Measurements from ENCODE around the gene EZR. TPM values are rescaled to one million over a fixed set of nuclear protein-coding genes. Genes with fewer than 3 reads are reported as not detected.
A peak's percentile ranks its signal among the peaks of the same experiment; 100 is the strongest.

EZR gene
- total and polyA plus RNA-seq, 2 of the 13 experiments (the other 11 are each of a cell fraction or from before 2014, with no cell fraction given), result 34.7 to 60.3 TPM

- TF ChIP-seq MTF2 (CRISPR knock-in tag; IDR thresholded peaks at IDR 0.05; ENCODE audit: borderline replicate concordance) (0 out of 2 replicates have a peak, but pooled peaks have one; percentile 41), ERF (CRISPR knock-in tag; IDR thresholded peaks at IDR 0.05) (peak; percentile 54), SMC3 (IDR thresholded peaks at IDR 0.05; ENCODE audit: low read length) (no peak), TBX2 (CRISPR knock-in tag; IDR thresholded peaks at IDR 0.05; ENCODE audit: borderline replicate concordance) (peak; percentile 78; the same call in 1 of the 2 replicates), HNRNPK (IDR thresholded peaks at IDR 0.05; ENCODE audit: low read depth, low read length, poor library complexity, severe bottlenecking) (peak; percentile 87), GFI1 (CRISPR knock-in tag; IDR thresholded peaks at IDR 0.05; ENCODE audit: borderline replicate concordance) (peak; percentile 80), MLXIP (CRISPR knock-in tag; IDR thresholded peaks at IDR 0.05; ENCODE audit: borderline replicate concordance) (peak; percentile 82; the same call in 1 of the 2 replicates), TARDBP (CRISPR knock-in tag; IDR thresholded peaks at IDR 0.05) (peak; percentile 83), MTF1 (CRISPR knock-in tag; IDR thresholded peaks at IDR 0.05) (peak; percentile 89; the same call in 1 of the 2 replicates), ZFP36 (IDR thresholded peaks at IDR 0.05; ENCODE audit: borderline replicate concordance, low read depth, low read length, partially characterized antibody) (no peak), ATF1 (CRISPR knock-in tag; IDR thresholded peaks at IDR 0.05) (no peak), GATAD2A (CRISPR knock-in tag; IDR thresholded peaks at IDR 0.05) (no peak), ZNF160 (CRISPR knock-in tag; IDR thresholded peaks at IDR 0.05) (0 out of 2 replicates have a peak, but pooled peaks have one; percentile 35), ZNF674 (CRISPR knock-in tag; IDR thresholded peaks at IDR 0.05; ENCODE audit: low read depth) (no peak), ATF7 (IDR thresholded peaks at IDR 0.05) (no peak), ATF7 (CRISPR knock-in tag; IDR thresholded peaks at IDR 0.05) (0 out of 2 replicates have a peak, but pooled peaks have one; percentile 32), ELK4 (CRISPR knock-in tag; IDR thresholded peaks at IDR 0.05; ENCODE audit: borderline replicate concordance) (0 out of 2 replicates have a peak, but pooled peaks have one; percentile 7), CSRNP1 (CRISPR knock-in tag; IDR thresholded peaks at IDR 0.05) (peak; percentile 95), ETV5 (CRISPR knock-in tag; IDR thresholded peaks at IDR 0.05; ENCODE audit: borderline replicate concordance) (peak; percentile 34; the same call in 1 of the 2 replicates), ZNF792 (CRISPR knock-in tag; IDR thresholded peaks at IDR 0.05) (peak; percentile 65; the same call in 1 of the 2 replicates)
- TF ChIP-seq, protein P1, sequence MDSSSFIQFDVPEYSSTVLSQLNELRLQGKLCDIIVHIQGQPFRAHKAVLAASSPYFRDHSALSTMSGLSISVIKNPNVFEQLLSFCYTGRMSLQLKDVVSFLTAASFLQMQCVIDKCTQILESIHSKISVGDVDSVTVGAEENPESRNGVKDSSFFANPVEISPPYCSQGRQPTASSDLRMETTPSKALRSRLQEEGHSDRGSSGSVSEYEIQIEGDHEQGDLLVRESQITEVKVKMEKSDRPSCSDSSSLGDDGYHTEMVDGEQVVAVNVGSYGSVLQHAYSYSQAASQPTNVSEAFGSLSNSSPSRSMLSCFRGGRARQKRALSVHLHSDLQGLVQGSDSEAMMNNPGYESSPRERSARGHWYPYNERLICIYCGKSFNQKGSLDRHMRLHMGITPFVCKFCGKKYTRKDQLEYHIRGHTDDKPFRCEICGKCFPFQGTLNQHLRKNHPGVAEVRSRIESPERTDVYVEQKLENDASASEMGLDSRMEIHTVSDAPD (CRISPR knock-in tag; IDR thresholded peaks at IDR 0.05), result no peak; the same call in 1 of the 2 replicates
These were observed at the start of gene EZR (continued) for GRCh38 chr6:158819213-158819976.
